ENCODE data around the gene SYT14.

The SYT14 gene

DNA sequence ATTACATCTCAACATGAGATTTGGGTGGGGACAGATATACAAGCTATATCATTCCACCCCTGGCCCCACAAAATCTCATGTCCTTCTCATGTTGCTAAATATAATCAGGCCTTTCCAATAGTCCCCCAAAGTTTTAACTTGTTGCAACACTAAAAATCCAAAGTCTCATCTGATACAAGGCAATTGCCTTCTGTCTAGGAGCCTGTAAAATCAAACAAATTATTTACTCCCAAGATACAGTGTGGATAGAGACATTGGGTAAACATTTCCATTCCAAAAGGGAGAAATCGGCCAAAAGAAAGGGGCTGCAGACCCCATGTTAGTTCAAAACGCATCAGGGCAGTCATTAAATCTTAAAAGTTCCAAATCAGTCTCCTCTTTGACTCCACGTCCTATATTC is 47.0 kb downstream of the SYT14 start:
- no peak for DNase-seq (ENCODE audit: low spot score)
- TF ChIP-seq, protein P1, sequence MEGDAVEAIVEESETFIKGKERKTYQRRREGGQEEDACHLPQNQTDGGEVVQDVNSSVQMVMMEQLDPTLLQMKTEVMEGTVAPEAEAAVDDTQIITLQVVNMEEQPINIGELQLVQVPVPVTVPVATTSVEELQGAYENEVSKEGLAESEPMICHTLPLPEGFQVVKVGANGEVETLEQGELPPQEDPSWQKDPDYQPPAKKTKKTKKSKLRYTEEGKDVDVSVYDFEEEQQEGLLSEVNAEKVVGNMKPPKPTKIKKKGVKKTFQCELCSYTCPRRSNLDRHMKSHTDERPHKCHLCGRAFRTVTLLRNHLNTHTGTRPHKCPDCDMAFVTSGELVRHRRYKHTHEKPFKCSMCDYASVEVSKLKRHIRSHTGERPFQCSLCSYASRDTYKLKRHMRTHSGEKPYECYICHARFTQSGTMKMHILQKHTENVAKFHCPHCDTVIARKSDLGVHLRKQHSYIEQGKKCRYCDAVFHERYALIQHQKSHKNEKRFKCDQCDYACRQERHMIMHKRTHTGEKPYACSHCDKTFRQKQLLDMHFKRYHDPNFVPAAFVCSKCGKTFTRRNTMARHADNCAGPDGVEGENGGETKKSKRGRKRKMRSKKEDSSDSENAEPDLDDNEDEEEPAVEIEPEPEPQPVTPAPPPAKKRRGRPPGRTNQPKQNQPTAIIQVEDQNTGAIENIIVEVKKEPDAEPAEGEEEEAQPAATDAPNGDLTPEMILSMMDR (IDR thresholded peaks at IDR 0.05; ENCODE audit: extremely low read depth, missing control alignments), result no peak

DNA sequence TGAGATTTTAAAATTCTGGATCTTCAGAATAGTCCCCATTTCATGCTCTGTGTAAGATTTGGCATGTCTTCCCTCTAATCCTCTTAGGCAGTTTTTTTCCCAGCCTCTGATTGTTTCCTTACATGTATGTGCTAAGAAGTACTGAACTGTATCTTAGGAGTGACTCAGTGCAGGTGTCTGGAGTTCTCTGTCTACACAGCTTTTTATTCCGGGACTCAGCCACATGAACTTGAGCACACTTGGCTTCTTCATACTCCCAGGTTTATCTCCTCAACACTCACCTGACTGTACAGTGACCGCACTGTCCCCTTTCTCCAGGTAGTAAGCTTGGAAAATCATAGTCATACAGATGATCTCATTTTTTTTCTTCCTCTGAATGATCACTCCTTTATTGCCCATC is 50.7 kb downstream of the SYT14 start:
- DNase-seq (ENCODE audit: low spot score), result no peak

DNA sequence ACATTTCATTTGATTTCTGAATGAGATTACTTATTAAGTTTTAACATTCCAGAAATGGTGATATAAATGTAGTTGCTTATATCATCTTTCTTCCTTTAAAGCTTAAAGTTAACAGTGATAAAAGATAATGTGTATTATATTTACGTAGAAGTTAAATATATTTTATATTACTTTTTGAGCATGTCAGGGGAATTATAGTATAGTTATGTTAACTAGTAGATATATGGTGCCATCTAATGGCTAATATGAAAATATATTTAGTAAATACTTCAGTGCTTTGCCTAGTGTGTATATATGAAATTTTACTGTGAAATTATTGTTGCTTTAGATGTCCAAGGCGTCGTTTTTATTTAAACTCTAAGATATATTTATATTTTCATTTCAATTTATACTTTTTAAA is 51.5 kb downstream of the SYT14 start:
- TF ChIP-seq, protein P1 (IDR thresholded peaks at IDR 0.05; ENCODE audit: extremely low read depth, missing control alignments), result no peak
- peak; percentile 10 for DNase-seq (ENCODE audit: low spot score)

More for the DNA sequence above, 50.7 kb downstream of the SYT14 start:
- TF ChIP-seq, protein P1 (IDR thresholded peaks at IDR 0.05; ENCODE audit: extremely low read depth, missing control alignments), result no peak

DNA sequence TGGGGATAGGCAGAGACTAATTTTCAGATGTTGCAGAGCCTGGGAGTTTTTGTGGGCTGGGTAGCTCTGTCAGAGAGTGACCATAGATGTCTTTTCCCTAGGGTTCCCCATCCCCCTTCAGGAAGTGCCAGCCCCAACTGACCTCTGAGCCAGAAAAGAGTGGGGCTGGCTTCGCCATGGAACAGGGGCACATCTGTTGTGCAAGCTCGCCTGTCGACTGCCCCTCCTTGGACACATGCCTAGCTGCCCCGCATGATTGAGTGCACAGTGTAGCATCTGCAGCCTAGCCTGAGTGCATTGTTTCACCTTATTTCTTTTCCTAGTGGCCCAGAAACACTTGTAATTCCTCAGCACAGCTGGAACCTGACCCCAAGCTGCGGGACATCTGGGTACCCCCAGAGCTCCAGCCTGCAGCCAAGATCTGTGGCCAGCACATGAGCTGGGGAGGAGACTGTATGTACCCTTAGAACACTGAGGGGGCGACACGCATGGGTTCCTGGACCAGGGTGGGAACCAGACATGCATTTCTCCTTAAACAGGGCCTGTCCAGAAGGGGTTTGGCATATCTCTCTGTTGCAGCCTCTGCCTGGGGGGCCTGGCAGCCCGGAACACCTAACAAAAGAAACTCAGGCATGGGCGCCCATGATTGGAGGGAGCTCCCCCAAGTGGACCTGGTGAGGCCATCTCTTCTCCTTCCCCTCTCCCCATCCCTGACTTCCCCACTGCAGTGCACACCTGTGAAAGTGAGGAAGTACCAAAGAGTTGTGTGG is 55.2 kb downstream of the SYT14 start:
- TF ChIP-seq, protein P1 (IDR thresholded peaks at IDR 0.05; ENCODE audit: extremely low read depth, missing control alignments), result no peak
- DNase-seq (ENCODE audit: low spot score), result no peak

DNA sequence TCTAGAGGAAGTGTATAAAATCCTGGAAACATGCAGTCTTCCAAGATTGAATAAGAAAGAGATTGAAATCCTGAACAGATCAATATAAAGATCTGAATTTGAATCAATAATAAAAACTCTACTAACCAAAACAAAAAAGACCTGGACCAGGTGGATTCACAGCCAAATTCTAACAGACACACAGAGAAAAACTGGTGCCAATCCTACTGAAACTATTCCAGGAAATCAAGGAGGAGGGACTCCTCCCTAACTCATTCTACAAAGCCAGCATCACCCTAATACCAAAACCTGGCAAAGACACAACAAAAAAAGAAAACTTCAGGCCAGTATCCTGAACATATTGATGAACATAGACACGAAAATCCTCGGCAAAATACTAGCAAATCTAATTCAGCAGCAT is 58.3 kb downstream of the SYT14 start:
- no peak for DNase-seq (ENCODE audit: low spot score)
- TF ChIP-seq, protein P1 (IDR thresholded peaks at IDR 0.05; ENCODE audit: extremely low read depth, missing control alignments), result no peak

DNA sequence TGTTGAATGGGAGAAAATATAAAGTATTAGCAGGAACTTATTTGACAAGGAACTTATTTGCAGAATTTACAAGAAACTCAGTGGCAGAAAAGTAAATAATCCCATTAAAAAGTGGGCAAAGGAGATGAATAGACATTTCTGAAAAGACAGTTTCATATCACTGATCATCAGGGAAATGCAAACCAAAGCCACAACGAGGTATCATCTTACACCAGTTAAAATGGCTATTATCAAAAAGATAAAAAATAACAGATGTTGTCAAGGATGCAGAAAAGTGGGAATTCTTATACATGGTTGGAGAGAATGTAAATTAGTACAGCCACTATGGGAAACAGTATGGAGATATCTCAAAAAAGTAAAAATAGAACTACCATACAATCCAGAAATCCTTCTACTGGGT is 61.0 kb downstream of the SYT14 start:
- DNase-seq (ENCODE audit: low spot score), result no peak
- TF ChIP-seq, protein P1 (IDR thresholded peaks at IDR 0.05; ENCODE audit: extremely low read depth, missing control alignments), result no peak

DNA sequence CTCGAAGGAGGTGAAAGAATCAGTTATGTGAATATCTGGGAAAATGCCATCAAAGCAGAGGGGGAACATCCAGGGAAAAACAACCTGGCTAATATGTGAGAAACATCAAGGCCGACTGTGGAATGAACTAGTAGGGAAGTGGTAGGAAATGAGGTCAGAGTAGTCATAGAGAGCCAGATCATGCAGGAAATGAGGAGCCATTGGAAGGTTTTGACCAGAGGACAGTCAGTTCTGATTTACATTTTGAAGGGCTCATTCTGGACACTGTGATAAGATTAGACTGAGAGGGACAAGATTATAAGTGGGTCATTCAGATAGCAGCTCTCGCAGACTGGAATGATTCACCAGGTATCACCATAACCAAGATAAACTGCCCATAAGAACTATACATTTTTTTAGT is 63.7 kb downstream of the SYT14 start:
- TF ChIP-seq, protein P1 (IDR thresholded peaks at IDR 0.05; ENCODE audit: extremely low read depth, missing control alignments), result no peak
- DNase-seq (ENCODE audit: low spot score), result no peak

Data from GM20000 (cell line).